ENCODE measurements around the gene KRTAP4-16.
"Not testable (repeated sequence)": the region's sequence is repeated elsewhere in the genome, so short reads cannot be mapped to it uniquely, and the experiment has no call there.

KRTAP4-16 gene

GRCh38 chr17:41139865-41140264, 37.9 kb upstream of the KRTAP4-16 start:
- not testable (repeated sequence) for H3K23ac ChIP-seq (ENCODE audit: low read length); H3K4ac ChIP-seq (ENCODE audit: low read depth, low read length)
- WGBS (ENCODE audit: extremely low coverage, insufficient coverage, low lambda C conversion rate): no CpG with 5 or more reads among the region's 12 CpGs

DNA sequence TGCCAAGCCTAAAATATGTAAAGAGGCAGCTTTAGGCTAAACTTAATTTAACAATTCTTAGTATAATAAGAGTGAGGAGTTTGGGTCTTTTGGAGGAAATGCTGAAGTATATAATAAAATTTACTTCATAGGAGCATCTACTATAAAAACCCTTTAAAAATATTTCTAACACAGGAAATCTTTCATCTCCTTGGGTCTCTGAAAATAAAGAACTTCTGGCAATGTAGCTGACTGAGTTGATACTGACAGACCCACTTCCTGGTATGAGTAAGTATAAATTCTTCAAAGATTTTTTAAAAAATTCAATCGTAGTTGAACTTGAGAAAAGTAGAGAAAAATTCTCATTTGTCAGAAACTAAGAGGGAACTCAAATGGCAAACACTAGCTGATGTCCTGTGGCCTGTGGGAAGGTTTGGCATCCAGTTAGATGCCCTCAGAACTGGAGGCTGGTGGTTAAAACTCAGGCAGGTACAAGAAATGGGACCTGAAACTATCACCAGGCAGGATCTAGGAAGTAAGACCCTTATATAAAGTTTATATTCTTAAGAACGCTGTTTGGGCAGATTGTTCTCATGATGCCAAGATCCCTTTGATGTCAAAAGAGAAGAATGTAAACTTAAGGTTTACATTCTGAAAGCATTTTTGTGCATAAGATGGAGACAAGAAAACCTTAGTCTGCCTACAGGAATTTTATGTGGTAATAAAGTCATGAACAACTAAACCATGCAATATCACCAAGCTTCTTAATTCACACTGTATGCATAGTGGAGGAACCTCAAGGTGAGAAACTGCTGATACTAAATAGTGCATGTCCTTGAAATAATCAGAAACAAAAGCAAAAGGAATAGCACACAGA, 32.1 kb upstream of the KRTAP4-16 start:
- no peaks in the 10 kb centered on the region for H3K27me3 ChIP-seq (ENCODE audit: insufficient read depth, low read length, poor library complexity)
- no CpG with 5 or more reads among the region's 2 CpGs for WGBS (ENCODE audit: extremely low coverage, insufficient coverage, low lambda C conversion rate)
- no peak overlapping the region for H2BK120ac ChIP-seq (ENCODE audit: low read depth, low read length)
- no peak overlapping the region for H3K56ac ChIP-seq (ENCODE audit: low read length)
- no peak overlapping the region for H2AK5ac ChIP-seq (ENCODE audit: low read length)
- no peak overlapping the region for H3K18ac ChIP-seq (ENCODE audit: low read length)
- H3K79me2 ChIP-seq (ENCODE audit: control insufficient read depth, insufficient read depth, low read length): no peaks in the 10 kb centered on the region
- H3K4me1 ChIP-seq (ENCODE audit: control insufficient read depth, low read depth, low read length): no peaks in the 10 kb centered on the region
- no peak overlapping the region for H3K23ac ChIP-seq (ENCODE audit: low read length)
- no peaks in the 10 kb centered on the region for H3K36me3 ChIP-seq (ENCODE audit: control insufficient read depth, insufficient read depth, low read length)
- no peak overlapping the region for H2BK15ac ChIP-seq (replicated peaks; ENCODE audit: low read depth)
- no peak overlapping the region for H2BK5ac ChIP-seq (ENCODE audit: low read length)
- no peak overlapping the region for H4K8ac ChIP-seq (ENCODE audit: low read depth, low read length)
- H4K5ac ChIP-seq (ENCODE audit: low read length): no peak overlapping the region
- no peak overlapping the region for H3K4me2 ChIP-seq (ENCODE audit: low read length)
- H3K4ac ChIP-seq (ENCODE audit: low read depth, low read length): no peak overlapping the region
- DNase-seq: no peak
- H3K27ac ChIP-seq (ENCODE audit: low read depth, low read length): no peak overlapping the region
- no peak overlapping the region for H3K9ac ChIP-seq (ENCODE audit: low read length)
- no peaks in the 10 kb centered on the region for H3K79me1 ChIP-seq (ENCODE audit: low read length)
- H3K4me3 ChIP-seq (ENCODE audit: low read length): no peak overlapping the region

More at GRCh38 chr17:41139865-41140264, 37.9 kb upstream of the KRTAP4-16 start:
- not testable (repeated sequence) for H3K4me2 ChIP-seq (ENCODE audit: low read length); H3K18ac ChIP-seq (ENCODE audit: low read length); H3K27me3 ChIP-seq (ENCODE audit: insufficient read depth, low read length, poor library complexity); H3K79me1 ChIP-seq (ENCODE audit: low read length); H3K4me1 ChIP-seq (ENCODE audit: control insufficient read depth, low read depth, low read length); H3K56ac ChIP-seq (ENCODE audit: low read length); H3K4me3 ChIP-seq (ENCODE audit: low read length); H3K36me3 ChIP-seq (ENCODE audit: control insufficient read depth, insufficient read depth, low read length); H2BK120ac ChIP-seq (ENCODE audit: low read depth, low read length); DNase-seq; H4K8ac ChIP-seq (ENCODE audit: low read depth, low read length); H2BK5ac ChIP-seq (ENCODE audit: low read length); H3K9ac ChIP-seq (ENCODE audit: low read length); H3K79me2 ChIP-seq (ENCODE audit: control insufficient read depth, insufficient read depth, low read length); H2AK5ac ChIP-seq (ENCODE audit: low read length); H3K27ac ChIP-seq (ENCODE audit: low read depth, low read length); H4K5ac ChIP-seq (ENCODE audit: low read length); H2BK15ac ChIP-seq (replicated peaks; ENCODE audit: low read depth)

GRCh38 chr17:41131979-41132378, 30.0 kb upstream of the KRTAP4-16 start:
- DNase-seq: no peak
- no peaks in the 10 kb centered on the region for H3K79me1 ChIP-seq (ENCODE audit: low read length)
- WGBS (ENCODE audit: extremely low coverage, insufficient coverage, low lambda C conversion rate): no CpG with 5 or more reads among the region's 3 CpGs

DNA sequence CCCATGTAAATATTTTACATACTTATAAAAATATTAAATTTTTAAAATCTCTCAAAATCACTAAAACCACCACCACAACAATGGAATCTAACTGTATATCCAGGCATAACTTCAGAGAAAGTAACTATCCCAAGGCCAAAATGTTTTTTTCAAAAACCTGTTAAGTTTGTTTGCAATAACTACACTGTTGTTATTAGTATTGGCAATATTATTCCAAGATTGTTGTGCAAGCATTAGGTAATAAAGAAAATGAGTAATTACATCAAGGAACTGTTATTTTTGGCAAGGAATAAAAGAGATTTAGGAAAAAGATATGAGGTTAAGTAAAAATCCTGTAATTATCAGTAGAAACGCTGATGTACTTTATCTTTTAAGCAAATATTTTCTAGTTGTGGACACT, 25.4 kb upstream of the KRTAP4-16 start:
- H3K9ac ChIP-seq (ENCODE audit: low read length): no peak overlapping the region
- H4K8ac ChIP-seq (ENCODE audit: low read depth, low read length): no peak overlapping the region
- H3K4me2 ChIP-seq (ENCODE audit: low read length): no peak overlapping the region
- H3K27ac ChIP-seq (ENCODE audit: low read depth, low read length): no peak overlapping the region
- H2BK120ac ChIP-seq (ENCODE audit: low read depth, low read length): no peak overlapping the region
- H2BK15ac ChIP-seq (replicated peaks; ENCODE audit: low read depth): no peak overlapping the region
- no peak overlapping the region for H2BK5ac ChIP-seq (ENCODE audit: low read length)
- DNase-seq: no peak
- no peak overlapping the region for H3K4ac ChIP-seq (ENCODE audit: low read depth, low read length)
- no peak overlapping the region for H4K5ac ChIP-seq (ENCODE audit: low read length)
- no peak overlapping the region for H3K56ac ChIP-seq (ENCODE audit: low read length)
- no peak overlapping the region for H3K18ac ChIP-seq (ENCODE audit: low read length)
- H3K79me2 ChIP-seq (ENCODE audit: control insufficient read depth, insufficient read depth, low read length): no peaks in the 10 kb centered on the region
- H3K36me3 ChIP-seq (ENCODE audit: control insufficient read depth, insufficient read depth, low read length): no peaks in the 10 kb centered on the region
- no peaks in the 10 kb centered on the region for H3K27me3 ChIP-seq (ENCODE audit: insufficient read depth, low read length, poor library complexity)
- no peak overlapping the region for H3K23ac ChIP-seq (ENCODE audit: low read length)
- H3K4me1 ChIP-seq (ENCODE audit: control insufficient read depth, low read depth, low read length): no peaks in the 10 kb centered on the region
- H3K79me1 ChIP-seq (ENCODE audit: low read length): no peaks in the 10 kb centered on the region
- WGBS (ENCODE audit: extremely low coverage, insufficient coverage, low lambda C conversion rate): no CpG with 5 or more reads among the region's 1 CpG
- no peak overlapping the region for H3K4me3 ChIP-seq (ENCODE audit: low read length)
- no peak overlapping the region for H2AK5ac ChIP-seq (ENCODE audit: low read length)

More at GRCh38 chr17:41131979-41132378, 30.0 kb upstream of the KRTAP4-16 start:
- Histone ChIP-seq H3K18ac (ENCODE audit: low read length) (no peak overlapping the region), H3K36me3 (ENCODE audit: control insufficient read depth, insufficient read depth, low read length) (no peaks in the 10 kb centered on the region), H4K8ac (ENCODE audit: low read depth, low read length) (no peak overlapping the region), H3K23ac (ENCODE audit: low read length) (no peak overlapping the region), H3K4me3 (ENCODE audit: low read length) (no peak overlapping the region), H2BK5ac (ENCODE audit: low read length) (no peak overlapping the region), H3K4ac (ENCODE audit: low read depth, low read length) (no peak overlapping the region), H2BK15ac (replicated peaks; ENCODE audit: low read depth) (no peak overlapping the region), H3K79me2 (ENCODE audit: control insufficient read depth, insufficient read depth, low read length) (no peaks in the 10 kb centered on the region), H3K9ac (ENCODE audit: low read length) (no peak overlapping the region), H3K56ac (ENCODE audit: low read length) (no peak overlapping the region), H2AK5ac (ENCODE audit: low read length) (no peak overlapping the region), H4K5ac (ENCODE audit: low read length) (no peak overlapping the region), H3K4me2 (ENCODE audit: low read length) (no peak overlapping the region), H3K27me3 (ENCODE audit: insufficient read depth, low read length, poor library complexity) (no peaks in the 10 kb centered on the region), H2BK120ac (ENCODE audit: low read depth, low read length) (no peak overlapping the region), H3K27ac (ENCODE audit: low read depth, low read length) (no peak overlapping the region), H3K4me1 (ENCODE audit: control insufficient read depth, low read depth, low read length) (no peaks in the 10 kb centered on the region)

DNA sequence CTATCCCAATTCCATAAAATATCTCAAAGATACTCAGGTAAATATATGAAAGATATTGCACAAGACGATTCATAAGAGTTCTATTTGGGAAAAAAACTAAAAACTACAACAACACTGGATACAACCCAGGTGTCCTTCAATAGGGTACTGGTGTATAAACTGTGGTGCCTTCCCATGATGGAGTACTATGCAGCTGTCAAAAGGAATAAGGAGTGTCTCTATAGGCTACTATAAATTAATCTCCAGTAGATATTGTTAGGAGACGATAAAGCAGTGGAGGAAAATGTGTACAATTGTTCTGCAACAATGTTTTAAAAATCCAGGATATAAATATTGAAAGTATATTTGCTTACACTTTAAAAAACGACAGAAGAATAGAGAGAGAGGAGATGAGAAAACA, 24.4 kb upstream of the KRTAP4-16 start:
- no peak for DNase-seq
- H3K4me2 ChIP-seq (ENCODE audit: low read length): no peak overlapping the region
- H2BK15ac ChIP-seq (replicated peaks; ENCODE audit: low read depth): no peak overlapping the region
- no peak overlapping the region for H2BK120ac ChIP-seq (ENCODE audit: low read depth, low read length)
- H3K18ac ChIP-seq (ENCODE audit: low read length): no peak overlapping the region
- WGBS (ENCODE audit: extremely low coverage, insufficient coverage, low lambda C conversion rate): no CpG with 5 or more reads among the region's 3 CpGs
- no peaks in the 10 kb centered on the region for H3K36me3 ChIP-seq (ENCODE audit: control insufficient read depth, insufficient read depth, low read length)
- no peak overlapping the region for H3K56ac ChIP-seq (ENCODE audit: low read length)
- H2AK5ac ChIP-seq (ENCODE audit: low read length): no peak overlapping the region
- no peak overlapping the region for H4K8ac ChIP-seq (ENCODE audit: low read depth, low read length)
- no peak overlapping the region for H3K4me3 ChIP-seq (ENCODE audit: low read length)
- no peak overlapping the region for H3K4ac ChIP-seq (ENCODE audit: low read depth, low read length)
- no peak overlapping the region for H2BK5ac ChIP-seq (ENCODE audit: low read length)
- H4K5ac ChIP-seq (ENCODE audit: low read length): no peak overlapping the region
- H3K27ac ChIP-seq (ENCODE audit: low read depth, low read length): no peak overlapping the region
- no peaks in the 10 kb centered on the region for H3K27me3 ChIP-seq (ENCODE audit: insufficient read depth, low read length, poor library complexity)
- no peak overlapping the region for H3K9ac ChIP-seq (ENCODE audit: low read length)
- no peak overlapping the region for H3K23ac ChIP-seq (ENCODE audit: low read length)
- H3K79me1 ChIP-seq (ENCODE audit: low read length): no peaks in the 10 kb centered on the region
- H3K4me1 ChIP-seq (ENCODE audit: control insufficient read depth, low read depth, low read length): no peaks in the 10 kb centered on the region
- no peaks in the 10 kb centered on the region for H3K79me2 ChIP-seq (ENCODE audit: control insufficient read depth, insufficient read depth, low read length)

GRCh38 chr17:41125064-41125463, 23.1 kb upstream of the KRTAP4-16 start:
- DNase-seq: no peak
- Histone ChIP-seq H3K36me3 (ENCODE audit: control insufficient read depth, insufficient read depth, low read length) (no peaks in the 10 kb centered on the region), H2BK5ac (ENCODE audit: low read length) (no peak overlapping the region), H2BK15ac (replicated peaks; ENCODE audit: low read depth) (no peak overlapping the region), H3K56ac (ENCODE audit: low read length) (no peak overlapping the region), H3K27me3 (ENCODE audit: insufficient read depth, low read length, poor library complexity) (no peaks in the 10 kb centered on the region), H3K4me2 (ENCODE audit: low read length) (no peak overlapping the region), H2AK5ac (ENCODE audit: low read length) (no peak overlapping the region), H3K79me1 (ENCODE audit: low read length) (no peaks in the 10 kb centered on the region), H3K4ac (ENCODE audit: low read depth, low read length) (no peak overlapping the region), H4K8ac (ENCODE audit: low read depth, low read length) (no peak overlapping the region), H3K27ac (ENCODE audit: low read depth, low read length) (no peak overlapping the region), H3K18ac (ENCODE audit: low read length) (no peak overlapping the region), H3K4me1 (ENCODE audit: control insufficient read depth, low read depth, low read length) (no peaks in the 10 kb centered on the region), H3K79me2 (ENCODE audit: control insufficient read depth, insufficient read depth, low read length) (no peaks in the 10 kb centered on the region), H4K5ac (ENCODE audit: low read length) (no peak overlapping the region), H2BK120ac (ENCODE audit: low read depth, low read length) (no peak overlapping the region), H3K4me3 (ENCODE audit: low read length) (no peak overlapping the region), H3K9ac (ENCODE audit: low read length) (no peak overlapping the region), H3K23ac (ENCODE audit: low read length) (no peak overlapping the region)
- WGBS (ENCODE audit: extremely low coverage, insufficient coverage, low lambda C conversion rate): no CpG with 5 or more reads among the region's 2 CpGs

Data from mesendoderm (in vitro differentiated cells).